Erythroblast (primary cell): ENCODE results near the gene TREX2.

Source experiments
- GATA1 ChIP-seq: IDR thresholded peaks from 2 replicates; pipeline ENCODE4 v1.6.1; 2011; ENCODE audit warnings: low read depth, mild to moderate bottlenecking, control low read depth, low read length, moderate library complexity
- POLR2A ChIP-seq: IDR thresholded peaks from 2 replicates; pipeline ENCODE4 v1.6.1; 2011; ENCODE audit warnings: mild to moderate bottlenecking, low read length

GRCh38 chrX:153448556-153449367 lies 2.9 kb upstream of the TREX2 start:
- TF ChIP-seq POLR2A, result no peak
- TF ChIP-seq GATA1, result no peak
